Prostate gland (tissue), 2 donors: Measurements from ENCODE around the gene STX19. TPM values are rescaled to one million over a fixed set of nuclear protein-coding genes. Genes with fewer than 3 reads are reported as not detected.

ENCODE experiments used
- small RNA-seq, 2 donors: library from RNA; depleted of rRNA; stranded (forward); fragments of <200 nt; gene quantifications; one replicate each; pipeline ENCODE3, GENCODE V24; 2016
- total RNA-seq, 2 donors: library from RNA; depleted of rRNA; stranded (reverse); fragments of >200 nt; gene quantifications; one replicate each; pipeline ENCODE4 v1.1.0, GENCODE V29; 2016

Gene STX19
- total RNA-seq, 2 donors from 2014 or later = 3.6 TPM; not detected in 1

Small RNA genes lying within 50 kb of the gene (small RNA-seq; reads per million reads assigned to genes)
- gene RF00019 (0 reads per million in 2 donors), gene RNU6-511P (0 reads per million in 2 donors)

Other genes with a start within 250 kb of the STX19 start
- 10 to 100 TPM; 17.7 to 26.6 TPM for gene PROS1, start 54.7 kb downstream of the STX19 start, total RNA-seq
- 10 to 100 TPM in 1 of 2 donors, 1 to 10 TPM in 1; 6.4 to 10.7 TPM for gene ARL13B, start 48.4 kb downstream of the STX19 start, total RNA-seq
- 1 to 10 TPM; 7.6 to 7.8 TPM for gene DHFR2, start 34.3 kb upstream of the STX19 start, total RNA-seq
- gene NSUN3, start 34.5 kb upstream of the STX19 start, total RNA-seq = 10 to 100 TPM in 1 of 2 donors, 1 to 10 TPM in 1; 9.2 to 12.2 TPM